Measurements from ENCODE around the gene LIPC.

DNA sequence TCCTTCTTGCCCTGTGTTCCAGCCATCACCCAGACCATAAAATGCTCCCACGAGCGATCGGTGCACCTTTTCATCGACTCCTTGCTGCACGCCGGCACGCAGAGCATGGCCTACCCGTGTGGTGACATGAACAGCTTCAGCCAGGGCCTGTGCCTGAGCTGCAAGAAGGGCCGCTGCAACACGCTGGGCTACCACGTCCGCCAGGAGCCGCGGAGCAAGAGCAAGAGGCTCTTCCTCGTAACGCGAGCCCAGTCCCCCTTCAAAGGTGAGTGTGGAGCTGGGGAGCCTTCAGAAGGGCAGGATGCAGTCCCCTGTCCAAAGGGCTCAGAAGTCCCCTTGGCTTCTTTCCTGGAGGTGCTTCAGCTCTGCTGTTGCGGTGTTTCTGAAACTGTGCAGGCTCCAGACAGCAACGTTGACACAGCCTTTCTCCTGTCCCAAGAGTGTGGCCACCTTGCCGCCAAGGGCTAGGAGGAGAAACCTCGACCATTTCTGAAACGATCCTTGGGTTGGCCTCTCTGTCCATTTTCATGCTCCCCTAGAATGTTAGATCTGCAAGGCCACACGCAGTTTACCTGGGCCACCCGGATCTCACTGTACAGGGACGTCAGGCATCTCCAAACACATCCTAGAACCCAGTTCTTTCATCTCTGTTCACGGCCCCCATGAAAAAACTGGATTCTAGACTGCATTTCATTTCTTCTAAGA, 116.7 kb downstream of the LIPC start:
- TF ChIP-seq TCF3 (CRISPR knock-in tag; IDR thresholded peaks at IDR 0.05) = no peak
- no peak for TF ChIP-seq POLR2A (conservative IDR thresholded peaks at IDR 0.05)
- TF ChIP-seq XRCC3 (IDR thresholded peaks at IDR 0.05) = no peak
- no peak for TF ChIP-seq TBL1XR1 (IDR thresholded peaks at IDR 0.05; ENCODE audit: low read length in 2 of 2)
- TF ChIP-seq, protein P1, sequence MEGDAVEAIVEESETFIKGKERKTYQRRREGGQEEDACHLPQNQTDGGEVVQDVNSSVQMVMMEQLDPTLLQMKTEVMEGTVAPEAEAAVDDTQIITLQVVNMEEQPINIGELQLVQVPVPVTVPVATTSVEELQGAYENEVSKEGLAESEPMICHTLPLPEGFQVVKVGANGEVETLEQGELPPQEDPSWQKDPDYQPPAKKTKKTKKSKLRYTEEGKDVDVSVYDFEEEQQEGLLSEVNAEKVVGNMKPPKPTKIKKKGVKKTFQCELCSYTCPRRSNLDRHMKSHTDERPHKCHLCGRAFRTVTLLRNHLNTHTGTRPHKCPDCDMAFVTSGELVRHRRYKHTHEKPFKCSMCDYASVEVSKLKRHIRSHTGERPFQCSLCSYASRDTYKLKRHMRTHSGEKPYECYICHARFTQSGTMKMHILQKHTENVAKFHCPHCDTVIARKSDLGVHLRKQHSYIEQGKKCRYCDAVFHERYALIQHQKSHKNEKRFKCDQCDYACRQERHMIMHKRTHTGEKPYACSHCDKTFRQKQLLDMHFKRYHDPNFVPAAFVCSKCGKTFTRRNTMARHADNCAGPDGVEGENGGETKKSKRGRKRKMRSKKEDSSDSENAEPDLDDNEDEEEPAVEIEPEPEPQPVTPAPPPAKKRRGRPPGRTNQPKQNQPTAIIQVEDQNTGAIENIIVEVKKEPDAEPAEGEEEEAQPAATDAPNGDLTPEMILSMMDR (IDR thresholded peaks at IDR 0.05 in 2 of 3, conservative IDR thresholded peaks at IDR 0.05 in 1 of 3; ENCODE audit: insufficient read depth in 2 of 3, low read depth in 1 of 3, low read length in 3 of 3) = no peak
- TF ChIP-seq TCFL5 (CRISPR knock-in tag; conservative IDR thresholded peaks at IDR 0.05) = no peak
